ENCODE measurements around the gene RECQL. TPM values are rescaled to one million over a fixed set of nuclear protein-coding genes. Genes with fewer than 3 reads are reported as not detected.

Gene RECQL
- total and polyA plus RNA-seq, 2 of the 4 experiments (the other 2 are of a cell fraction) = 29.4 to 67.0 TPM

DNA sequence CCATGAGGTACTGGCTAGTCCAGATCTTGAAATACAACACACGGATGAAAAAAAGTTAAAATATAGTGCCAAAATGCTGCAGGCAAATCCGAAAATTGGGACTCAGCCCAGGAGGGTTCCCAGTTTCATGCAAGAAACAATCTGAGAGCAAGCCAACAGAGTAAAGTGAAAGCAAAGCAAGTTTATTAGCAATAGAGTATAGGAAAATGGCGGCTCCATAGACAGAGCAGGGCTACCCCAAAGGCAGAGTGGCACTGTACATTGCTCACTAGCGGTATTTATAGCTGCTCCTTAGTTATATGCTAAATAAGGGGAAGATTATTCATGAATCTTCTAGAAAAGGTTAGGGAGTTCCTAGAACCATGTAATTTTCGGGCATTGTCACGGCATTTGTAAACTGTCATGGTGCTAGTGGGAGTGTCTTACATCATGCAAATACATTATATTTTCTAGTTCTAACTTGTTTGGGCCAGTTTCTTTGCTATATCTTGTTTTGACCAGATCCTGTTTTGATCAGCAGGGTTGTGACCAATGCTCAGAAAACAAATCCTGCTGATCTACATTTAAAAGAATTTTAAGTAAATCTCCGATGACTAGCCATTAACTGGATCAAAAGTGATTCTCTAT is 29.1 kb downstream of the RECQL start:
- ATAC-seq (ENCODE audit: low read depth) = no peak
- intact Hi-C loops (cut with micrococcal nuclease) (no loop called here), in situ Hi-C loops (cut with MboI; ENCODE audit: low sequenced_read_pairs) (no loop called here), dilution Hi-C loops (cut with HindIII; ENCODE audit: low sequenced_read_pairs, unreplicated experiment) (no loop called here)
- H2AK5ac ChIP-seq (ENCODE audit: low read depth, low read length) = no peak overlapping the region
- WGBS, 2 experiments (ENCODE audit: extremely low coverage in 2 of 2, insufficient read length in 1 of 2) = 92% methylated on average over 3 of the region's 7 CpGs; no CpG with 5 or more reads in 1 of the 2 experiments
- H3K4ac ChIP-seq (ENCODE audit: low read depth, low read length) = no peak overlapping the region
- H4K5ac ChIP-seq (ENCODE audit: low read depth, low read length) = no peak overlapping the region
- H2BK120ac ChIP-seq (ENCODE audit: low read depth, low read length) = no peak overlapping the region
- H4K8ac ChIP-seq (ENCODE audit: low read depth in 2 of 2, low read length in 2 of 2) = no peak overlapping the region
- H2BK20ac ChIP-seq (ENCODE audit: low read depth, low read length) = no peak overlapping the region
- H3K18ac ChIP-seq (ENCODE audit: low read depth, low read length) = no peak overlapping the region
- no peak overlapping the region for H3K9ac ChIP-seq (ENCODE audit: low read depth, low read length)
- POLR2A ChIA-PET (ENCODE audit: unreplicated experiment) = no interaction called here
- DNase-seq = no peak
- no peak overlapping the region for H3K4me2 ChIP-seq (ENCODE audit: low read depth, low read length)
- no peaks in the 10 kb centered on the region for H3K9me3 ChIP-seq (ENCODE audit: control insufficient read depth, insufficient read depth, low read length)
- no peaks in the 10 kb centered on the region for H3K79me1 ChIP-seq (ENCODE audit: low read depth in 1 of 2, low read length in 2 of 2)
- H2AK9ac ChIP-seq (replicated peaks; ENCODE audit: low read depth, low read length, poor library complexity) = no peak overlapping the region
- no peak overlapping the region for H3K27ac ChIP-seq (ENCODE audit: insufficient read depth, low read length)
- no peak overlapping the region for H2BK15ac ChIP-seq (ENCODE audit: low read depth, low read length)
- no peaks in the 10 kb centered on the region for H3K27me3 ChIP-seq (ENCODE audit: control insufficient read depth, insufficient read depth, low read length)
- BruUV-seq (replicated peaks) = no TSS peak
- no peaks in the 10 kb centered on the region for H3K4me1 ChIP-seq (ENCODE audit: control insufficient read depth, insufficient read depth, low read length)
- peaks cover 13% of the 10 kb centered on the region for H3K36me3 ChIP-seq (ENCODE audit: control insufficient read depth, insufficient read depth, low read length)
- no peak overlapping the region for H2BK5ac ChIP-seq (ENCODE audit: low read depth, low read length, poor library complexity, severe bottlenecking)
- H3K4me3 ChIP-seq (ENCODE audit: insufficient read depth, low read depth, low read length) = no peak overlapping the region
- H2AFZ ChIP-seq (replicated peaks; ENCODE audit: low read length, poor library complexity) = no peak overlapping the region
- H3K23ac ChIP-seq (ENCODE audit: low read depth, low read length) = no peak overlapping the region
- CTCF ChIA-PET = no interaction called here
- H3K56ac ChIP-seq (ENCODE audit: extremely low read depth, insufficient read depth, low read length) = no peak overlapping the region
- H3K14ac ChIP-seq (replicated peaks; ENCODE audit: low read depth, low read length) = no peak overlapping the region
- TF ChIP-seq RCOR1 (IDR thresholded peaks at IDR 0.05; ENCODE audit: insufficient replicate concordance, low read length) (no peak), CHD1 (IDR thresholded peaks at IDR 0.05; ENCODE audit: low read depth, low read length) (no peak), MAFK (IDR thresholded peaks at IDR 0.05; ENCODE audit: low read depth, low read length) (no peak), RFX5 (IDR thresholded peaks at IDR 0.05; ENCODE audit: low read depth, low read length) (no peak), NFE2L2 (IDR thresholded peaks at IDR 0.05; ENCODE audit: low read depth, low read length) (no peak), MXI1 (IDR thresholded peaks at IDR 0.05; ENCODE audit: borderline replicate concordance, low read depth, low read length) (no peak), CEBPB (IDR thresholded peaks at IDR 0.05; ENCODE audit: low read depth, low read length) (no peak), MAZ (IDR thresholded peaks at IDR 0.05; ENCODE audit: borderline replicate concordance, low read depth, low read length) (no peak), FOS (IDR thresholded peaks at IDR 0.05; ENCODE audit: low read depth, low read length) (no peak), POLR2A (IDR thresholded peaks at IDR 0.05; ENCODE audit: low read depth, low read length) (no peak), SMC3 (IDR thresholded peaks at IDR 0.05; ENCODE audit: low read depth, low read length) (no peak), BHLHE40 (IDR thresholded peaks at IDR 0.05; ENCODE audit: low read depth, low read length) (no peak), RAD21 (IDR thresholded peaks at IDR 0.05; ENCODE audit: low read length) (no peak)
- TF ChIP-seq, protein P1, sequence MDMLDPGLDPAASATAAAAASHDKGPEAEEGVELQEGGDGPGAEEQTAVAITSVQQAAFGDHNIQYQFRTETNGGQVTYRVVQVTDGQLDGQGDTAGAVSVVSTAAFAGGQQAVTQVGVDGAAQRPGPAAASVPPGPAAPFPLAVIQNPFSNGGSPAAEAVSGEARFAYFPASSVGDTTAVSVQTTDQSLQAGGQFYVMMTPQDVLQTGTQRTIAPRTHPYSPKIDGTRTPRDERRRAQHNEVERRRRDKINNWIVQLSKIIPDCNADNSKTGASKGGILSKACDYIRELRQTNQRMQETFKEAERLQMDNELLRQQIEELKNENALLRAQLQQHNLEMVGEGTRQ (IDR thresholded peaks at IDR 0.05; ENCODE audit: low read depth, low read length) = no peak
- TF ChIP-seq, protein P2, sequence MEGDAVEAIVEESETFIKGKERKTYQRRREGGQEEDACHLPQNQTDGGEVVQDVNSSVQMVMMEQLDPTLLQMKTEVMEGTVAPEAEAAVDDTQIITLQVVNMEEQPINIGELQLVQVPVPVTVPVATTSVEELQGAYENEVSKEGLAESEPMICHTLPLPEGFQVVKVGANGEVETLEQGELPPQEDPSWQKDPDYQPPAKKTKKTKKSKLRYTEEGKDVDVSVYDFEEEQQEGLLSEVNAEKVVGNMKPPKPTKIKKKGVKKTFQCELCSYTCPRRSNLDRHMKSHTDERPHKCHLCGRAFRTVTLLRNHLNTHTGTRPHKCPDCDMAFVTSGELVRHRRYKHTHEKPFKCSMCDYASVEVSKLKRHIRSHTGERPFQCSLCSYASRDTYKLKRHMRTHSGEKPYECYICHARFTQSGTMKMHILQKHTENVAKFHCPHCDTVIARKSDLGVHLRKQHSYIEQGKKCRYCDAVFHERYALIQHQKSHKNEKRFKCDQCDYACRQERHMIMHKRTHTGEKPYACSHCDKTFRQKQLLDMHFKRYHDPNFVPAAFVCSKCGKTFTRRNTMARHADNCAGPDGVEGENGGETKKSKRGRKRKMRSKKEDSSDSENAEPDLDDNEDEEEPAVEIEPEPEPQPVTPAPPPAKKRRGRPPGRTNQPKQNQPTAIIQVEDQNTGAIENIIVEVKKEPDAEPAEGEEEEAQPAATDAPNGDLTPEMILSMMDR (conservative IDR thresholded peaks at IDR 0.05; ENCODE audit: low read depth, low read length) = no peak
- TF ChIP-seq, protein P3, sequence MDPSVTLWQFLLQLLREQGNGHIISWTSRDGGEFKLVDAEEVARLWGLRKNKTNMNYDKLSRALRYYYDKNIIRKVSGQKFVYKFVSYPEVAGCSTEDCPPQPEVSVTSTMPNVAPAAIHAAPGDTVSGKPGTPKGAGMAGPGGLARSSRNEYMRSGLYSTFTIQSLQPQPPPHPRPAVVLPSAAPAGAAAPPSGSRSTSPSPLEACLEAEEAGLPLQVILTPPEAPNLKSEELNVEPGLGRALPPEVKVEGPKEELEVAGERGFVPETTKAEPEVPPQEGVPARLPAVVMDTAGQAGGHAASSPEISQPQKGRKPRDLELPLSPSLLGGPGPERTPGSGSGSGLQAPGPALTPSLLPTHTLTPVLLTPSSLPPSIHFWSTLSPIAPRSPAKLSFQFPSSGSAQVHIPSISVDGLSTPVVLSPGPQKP (IDR thresholded peaks at IDR 0.05; ENCODE audit: borderline replicate concordance, low read depth, low read length) = no peak
- no peak overlapping the region for H4K91ac ChIP-seq (ENCODE audit: insufficient read depth, low read depth, low read length)
- no peaks in the 10 kb centered on the region for H4K20me1 ChIP-seq (ENCODE audit: insufficient read depth, low read length)
- no peaks in the 10 kb centered on the region for H3K9me1 ChIP-seq (ENCODE audit: insufficient read depth, low read length)
